GM18873 (cell line): ENCODE data around the gene GOLPH3L.
A peak's percentile ranks its signal among the peaks of the same experiment; 100 is the strongest.
"Not testable (repeated sequence)": the region's sequence is repeated elsewhere in the genome, so short reads cannot be mapped to it uniquely, and the experiment has no call there.

Source experiments
- ATAC-seq: cut with Tn5 transposase; IDR thresholded peaks from one replicate; pipeline ENCODE4 v1.9.1; 2021; ENCODE audit warnings: mild to moderate bottlenecking, moderate library complexity, moderate number of reproducible peaks; ENCODE audit not compliant: unreplicated experiment, low FRiP score

GOLPH3L gene

GRCh38 chr1:150661156-150661555 is 35.8 kb downstream of the GOLPH3L start:
- no peak for ATAC-seq

- ATAC-seq: no peak
These were observed 36.4 kb downstream of the GOLPH3L start for GRCh38 chr1:150660584-150660983.

GRCh38 chr1:150657064-150657463 is 39.9 kb downstream of the GOLPH3L start:
- ATAC-seq: not testable (repeated sequence)

GRCh38 chr1:150654635-150655034 is 42.3 kb downstream of the GOLPH3L start:
- ATAC-seq: not testable (repeated sequence)

- ATAC-seq: no peak
These were observed 46.8 kb downstream of the GOLPH3L start for GRCh38 chr1:150650193-150650592.

- ATAC-seq: no peak
These were observed 47.4 kb downstream of the GOLPH3L start for GRCh38 chr1:150649441-150650075.

- ATAC-seq: no peak
These were observed 54.7 kb downstream of the GOLPH3L start for GRCh38 chr1:150642296-150642695.

- ATAC-seq: not testable (repeated sequence)
These were observed 55.7 kb downstream of the GOLPH3L start for GRCh38 chr1:150641126-150641815.

GRCh38 chr1:150638430-150638829 is 58.5 kb downstream of the GOLPH3L start:
- not testable (repeated sequence) for ATAC-seq

- not testable (repeated sequence) for ATAC-seq
These were observed 61.9 kb downstream of the GOLPH3L start for GRCh38 chr1:150634839-150635622.

- peak; percentile 86 for ATAC-seq
These were observed 67.6 kb downstream of the GOLPH3L start, which contains the start of gene ENSA for GRCh38 chr1:150629115-150629928. TSS of gene ENSA (minus strand) at chr1:150629612. CDS start at chr1:150629470, 142 bp downstream.

- no peak for ATAC-seq
These were observed 68.2 kb downstream of the GOLPH3L start for GRCh38 chr1:150628766-150629114.

GRCh38 chr1:150627826-150628410 is 69.0 kb downstream of the GOLPH3L start:
- no peak for ATAC-seq

- no peak for ATAC-seq
These were observed 70.8 kb downstream of the GOLPH3L start for GRCh38 chr1:150626150-150626549.

- ATAC-seq: not testable (repeated sequence)
These were observed 72.4 kb downstream of the GOLPH3L start for GRCh38 chr1:150624546-150624945.

GRCh38 chr1:150624134-150624533 is 72.8 kb downstream of the GOLPH3L start:
- ATAC-seq: not testable (repeated sequence)

GRCh38 chr1:150622303-150622975 is 74.5 kb downstream of the GOLPH3L start:
- ATAC-seq: no peak

GRCh38 chr1:150621497-150622302 is 75.3 kb downstream of the GOLPH3L start:
- ATAC-seq: no peak

- ATAC-seq: no peak
These were observed 76.0 kb downstream of the GOLPH3L start for GRCh38 chr1:150620919-150621318.
